Astrocyte (in vitro differentiated cells and primary cell): ENCODE results near the gene IMMP2L.

Experiments used
- EZH2 ChIP-seq: IDR thresholded peaks from 2 replicates; pipeline ENCODE4 v1.6.1; 2012; ENCODE audit warnings: mild to moderate bottlenecking, low read length, inconsistent platforms; ENCODE audit not compliant: insufficient read depth
- TF ChIP-seq, protein P1 (sequence below): IDR thresholded peaks from 2 replicates; pipeline ENCODE4 v1.5.1; 2011; ENCODE audit warnings: low read depth, mild to moderate bottlenecking, inconsistent platforms, low read length, moderate library complexity; ENCODE audit not compliant: insufficient read depth

DNA sequence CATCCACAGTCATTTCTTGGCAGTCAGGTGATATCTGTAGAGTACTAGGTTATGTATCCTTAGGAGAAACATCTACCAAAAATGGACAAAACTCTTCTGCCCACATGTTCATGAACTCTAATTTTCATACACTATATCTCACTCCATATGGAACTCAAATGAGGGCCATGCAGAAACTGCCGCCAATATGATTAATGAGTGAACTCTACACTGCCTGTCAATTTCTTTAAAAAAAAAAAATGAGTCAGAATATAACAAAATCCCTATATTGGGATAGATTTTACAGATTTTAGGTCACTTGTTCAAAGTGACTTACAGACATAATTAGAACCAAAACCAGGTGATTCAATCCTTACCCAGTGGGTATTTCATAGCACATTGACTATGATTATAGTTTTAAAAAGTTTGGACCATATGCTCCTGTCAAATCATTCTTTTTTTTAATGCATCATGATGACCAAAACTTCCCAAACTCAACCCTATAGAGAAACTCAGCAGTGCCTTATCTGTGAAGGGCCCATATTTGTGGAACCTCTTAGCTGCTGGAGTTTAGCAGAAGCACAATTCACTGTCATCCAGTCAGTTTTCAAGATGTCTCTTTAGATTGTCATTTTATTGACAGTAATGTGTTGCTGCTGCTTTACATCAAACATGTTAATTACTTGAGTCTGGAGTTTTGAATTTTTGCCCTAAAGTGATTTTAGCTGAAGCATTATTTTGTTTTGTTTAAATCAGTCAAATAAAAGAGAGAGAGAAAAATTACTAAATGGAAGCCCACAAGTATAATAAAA, 460.2 kb downstream of the IMMP2L start:
- TF ChIP-seq, protein P1, sequence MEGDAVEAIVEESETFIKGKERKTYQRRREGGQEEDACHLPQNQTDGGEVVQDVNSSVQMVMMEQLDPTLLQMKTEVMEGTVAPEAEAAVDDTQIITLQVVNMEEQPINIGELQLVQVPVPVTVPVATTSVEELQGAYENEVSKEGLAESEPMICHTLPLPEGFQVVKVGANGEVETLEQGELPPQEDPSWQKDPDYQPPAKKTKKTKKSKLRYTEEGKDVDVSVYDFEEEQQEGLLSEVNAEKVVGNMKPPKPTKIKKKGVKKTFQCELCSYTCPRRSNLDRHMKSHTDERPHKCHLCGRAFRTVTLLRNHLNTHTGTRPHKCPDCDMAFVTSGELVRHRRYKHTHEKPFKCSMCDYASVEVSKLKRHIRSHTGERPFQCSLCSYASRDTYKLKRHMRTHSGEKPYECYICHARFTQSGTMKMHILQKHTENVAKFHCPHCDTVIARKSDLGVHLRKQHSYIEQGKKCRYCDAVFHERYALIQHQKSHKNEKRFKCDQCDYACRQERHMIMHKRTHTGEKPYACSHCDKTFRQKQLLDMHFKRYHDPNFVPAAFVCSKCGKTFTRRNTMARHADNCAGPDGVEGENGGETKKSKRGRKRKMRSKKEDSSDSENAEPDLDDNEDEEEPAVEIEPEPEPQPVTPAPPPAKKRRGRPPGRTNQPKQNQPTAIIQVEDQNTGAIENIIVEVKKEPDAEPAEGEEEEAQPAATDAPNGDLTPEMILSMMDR = no peak
- TF ChIP-seq EZH2 = no peak
